DND-41 (cell line): ENCODE data around the gene MRPL40.

ENCODE experiments used
- EZH2 ChIP-seq: IDR thresholded peaks from 3 replicates; pipeline ENCODE4 v1.6.1; 2012; ENCODE audit warnings: borderline replicate concordance, low read depth, mild to moderate bottlenecking, moderate library complexity, low read length, inconsistent platforms; ENCODE audit not compliant: severe bottlenecking
- TF ChIP-seq, protein P1 (sequence below): IDR thresholded peaks from 2 replicates; pipeline ENCODE4 v1.5.1; 2012; ENCODE audit warnings: borderline replicate concordance, low read length, moderate library complexity, mild to moderate bottlenecking; ENCODE audit not compliant: poor library complexity, severe bottlenecking; ENCODE audit errors: extremely low read depth

DNA sequence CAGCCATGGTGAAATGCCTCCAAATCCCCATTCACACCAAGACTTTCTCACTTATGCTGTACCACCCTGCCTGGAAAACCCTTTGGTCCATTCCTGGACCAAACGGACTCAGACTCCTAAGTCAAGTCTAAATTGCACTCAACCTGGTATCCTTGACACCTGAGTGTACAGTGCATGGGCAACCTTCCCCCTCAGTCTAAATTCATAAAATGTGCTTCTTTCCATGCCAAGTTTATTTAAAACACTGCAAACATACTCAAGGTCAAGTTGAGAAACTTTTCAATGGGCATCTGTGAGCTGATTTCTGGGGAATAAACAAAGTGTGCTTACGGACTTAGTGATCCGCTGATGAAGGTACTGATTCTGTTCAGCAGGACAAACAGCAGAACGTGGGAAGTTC is 27.2 kb upstream of the MRPL40 start:
- TF ChIP-seq, protein P1, sequence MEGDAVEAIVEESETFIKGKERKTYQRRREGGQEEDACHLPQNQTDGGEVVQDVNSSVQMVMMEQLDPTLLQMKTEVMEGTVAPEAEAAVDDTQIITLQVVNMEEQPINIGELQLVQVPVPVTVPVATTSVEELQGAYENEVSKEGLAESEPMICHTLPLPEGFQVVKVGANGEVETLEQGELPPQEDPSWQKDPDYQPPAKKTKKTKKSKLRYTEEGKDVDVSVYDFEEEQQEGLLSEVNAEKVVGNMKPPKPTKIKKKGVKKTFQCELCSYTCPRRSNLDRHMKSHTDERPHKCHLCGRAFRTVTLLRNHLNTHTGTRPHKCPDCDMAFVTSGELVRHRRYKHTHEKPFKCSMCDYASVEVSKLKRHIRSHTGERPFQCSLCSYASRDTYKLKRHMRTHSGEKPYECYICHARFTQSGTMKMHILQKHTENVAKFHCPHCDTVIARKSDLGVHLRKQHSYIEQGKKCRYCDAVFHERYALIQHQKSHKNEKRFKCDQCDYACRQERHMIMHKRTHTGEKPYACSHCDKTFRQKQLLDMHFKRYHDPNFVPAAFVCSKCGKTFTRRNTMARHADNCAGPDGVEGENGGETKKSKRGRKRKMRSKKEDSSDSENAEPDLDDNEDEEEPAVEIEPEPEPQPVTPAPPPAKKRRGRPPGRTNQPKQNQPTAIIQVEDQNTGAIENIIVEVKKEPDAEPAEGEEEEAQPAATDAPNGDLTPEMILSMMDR = no peak
- no peak for TF ChIP-seq EZH2
